AG08395 (cell line): ENCODE data around the gene ULK4.

ENCODE experiments used
- DNase-seq: peaks from one replicate; pipeline ENCODE4 v3.0.0; 2012; ENCODE audit warnings: mixed read lengths, low spot score

The ULK4 gene

DNA sequence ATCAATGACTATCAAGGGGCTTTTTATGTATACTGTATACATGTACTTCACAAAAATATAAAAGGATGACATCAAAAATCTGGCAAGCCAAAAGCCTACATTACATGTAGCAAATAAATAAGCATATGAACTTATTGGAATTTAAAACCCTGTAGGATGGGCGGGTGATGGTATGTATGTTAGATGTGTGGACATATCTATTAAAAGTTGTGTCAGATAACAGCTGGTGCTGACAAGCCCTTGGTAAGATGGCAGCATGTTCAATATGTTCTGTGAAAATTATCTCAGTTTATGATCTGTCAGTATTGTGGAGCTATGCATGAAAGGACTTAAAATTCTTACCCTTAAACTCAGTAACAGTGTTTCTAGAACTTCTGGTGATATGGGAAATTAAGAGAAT, 742.5 kb downstream of the ULK4 start:
- DNase-seq = no peak

DNA sequence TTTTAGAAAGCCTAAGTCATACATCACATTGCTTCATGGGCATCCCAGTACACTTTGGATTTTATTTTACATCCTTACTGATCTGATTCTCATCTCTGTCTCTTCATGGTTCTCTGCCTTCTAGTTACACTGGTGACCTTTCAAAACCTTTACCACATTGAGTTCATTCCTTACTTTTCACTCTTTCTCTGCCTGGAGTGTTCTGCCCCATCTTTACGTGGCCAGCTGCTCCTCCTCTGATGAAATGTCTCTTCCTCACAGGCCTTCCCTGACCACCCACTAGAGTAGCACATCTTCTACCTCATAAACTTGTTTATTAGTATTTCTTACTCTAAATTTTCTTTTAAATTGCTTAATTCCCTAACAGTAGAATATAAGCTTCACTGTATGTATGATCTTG, 744.9 kb downstream of the ULK4 start:
- no peak for DNase-seq

DNA sequence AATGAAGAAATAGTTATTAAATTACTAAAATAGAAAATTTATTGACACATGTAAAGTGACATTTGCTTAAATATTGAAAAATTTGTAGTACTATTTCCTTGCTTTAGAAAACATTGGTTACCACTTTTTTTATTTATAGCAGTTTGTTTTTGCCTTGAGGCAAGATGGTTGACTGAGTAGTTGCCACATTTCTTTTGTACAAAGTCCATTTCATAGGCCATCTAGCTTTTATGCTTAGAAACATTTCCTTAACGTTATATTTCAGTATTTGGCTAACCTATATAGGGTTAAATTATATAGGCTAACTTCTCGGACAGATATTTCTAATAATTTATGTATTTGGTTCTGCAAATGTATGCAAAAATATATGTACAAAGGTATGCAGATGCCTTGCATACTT, 745.5 kb downstream of the ULK4 start:
- no peak for DNase-seq

DNA sequence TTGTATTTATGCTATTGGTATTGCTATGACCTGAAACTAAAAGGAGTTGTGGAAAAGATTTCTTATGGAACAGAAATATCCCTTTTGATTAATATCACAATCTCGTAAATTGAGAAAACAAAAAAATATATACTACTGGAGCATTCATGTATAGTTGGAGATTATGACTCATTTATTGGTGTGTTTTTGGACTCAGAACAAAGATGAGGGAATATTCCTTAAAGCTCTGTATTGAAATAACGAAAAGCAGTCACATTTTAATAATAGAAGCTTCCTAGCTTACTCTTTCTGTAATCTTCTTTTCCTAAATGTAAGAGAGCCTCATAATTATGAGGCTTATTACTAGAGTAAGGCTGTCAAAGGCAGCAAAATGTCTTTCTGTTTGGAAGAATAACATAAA, 748.3 kb downstream of the ULK4 start:
- DNase-seq = no peak

DNA sequence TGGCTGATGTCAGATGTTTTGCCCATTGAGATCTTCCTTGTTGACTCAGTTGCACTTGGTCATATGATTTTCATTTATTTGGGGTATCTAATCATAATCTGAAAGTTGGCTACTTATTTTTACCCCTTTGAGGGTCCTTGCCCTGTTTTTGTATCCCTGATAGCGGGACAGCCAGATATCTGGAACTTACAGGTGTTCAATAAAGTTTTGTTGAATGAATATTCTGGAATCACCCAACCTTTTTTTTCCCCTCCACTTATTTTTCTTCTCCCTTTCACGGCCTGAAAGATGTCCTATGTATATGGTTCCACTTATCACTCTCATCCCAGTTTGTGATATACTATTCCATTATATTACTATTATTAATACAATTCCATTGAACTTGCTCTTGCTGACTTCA, 749.8 kb downstream of the ULK4 start:
- DNase-seq = no peak

DNA sequence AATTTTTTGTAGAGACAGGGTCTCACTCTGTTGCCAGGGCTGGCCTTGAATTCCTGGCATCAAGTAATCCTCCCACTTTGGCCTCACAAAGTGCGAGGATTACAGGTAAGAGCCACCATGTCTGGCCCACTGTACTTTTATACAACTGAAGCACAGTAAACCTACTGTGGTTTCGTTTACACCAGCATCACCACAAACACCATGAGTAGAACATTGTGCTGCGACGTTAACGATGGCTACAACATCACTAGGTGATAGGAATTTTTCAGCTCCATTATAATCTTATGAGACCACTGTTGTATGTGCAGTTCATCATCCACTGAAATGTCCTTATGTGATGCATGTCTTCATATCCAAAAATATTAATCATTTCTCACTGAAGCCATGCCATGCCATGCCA, 750.9 kb downstream of the ULK4 start:
- DNase-seq = no peak

DNA sequence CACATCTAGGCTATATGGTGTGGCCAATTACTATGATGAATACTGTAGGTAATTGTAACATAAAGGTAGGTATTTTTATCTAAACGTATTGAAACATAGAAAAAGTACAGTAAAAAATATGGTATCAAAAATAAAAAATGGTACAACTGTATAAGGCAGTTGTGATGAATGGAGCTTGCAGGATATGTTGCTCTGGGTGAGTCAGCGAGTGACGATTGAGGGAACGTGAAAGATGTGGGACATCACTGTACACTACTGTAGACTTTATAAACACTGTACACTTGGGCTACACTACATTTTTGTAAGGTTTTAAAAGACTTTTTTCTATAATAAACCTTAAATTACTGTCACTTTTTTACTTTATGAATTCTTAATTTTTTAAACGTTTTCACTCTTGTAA, 752.3 kb downstream of the ULK4 start:
- no peak for DNase-seq

DNA sequence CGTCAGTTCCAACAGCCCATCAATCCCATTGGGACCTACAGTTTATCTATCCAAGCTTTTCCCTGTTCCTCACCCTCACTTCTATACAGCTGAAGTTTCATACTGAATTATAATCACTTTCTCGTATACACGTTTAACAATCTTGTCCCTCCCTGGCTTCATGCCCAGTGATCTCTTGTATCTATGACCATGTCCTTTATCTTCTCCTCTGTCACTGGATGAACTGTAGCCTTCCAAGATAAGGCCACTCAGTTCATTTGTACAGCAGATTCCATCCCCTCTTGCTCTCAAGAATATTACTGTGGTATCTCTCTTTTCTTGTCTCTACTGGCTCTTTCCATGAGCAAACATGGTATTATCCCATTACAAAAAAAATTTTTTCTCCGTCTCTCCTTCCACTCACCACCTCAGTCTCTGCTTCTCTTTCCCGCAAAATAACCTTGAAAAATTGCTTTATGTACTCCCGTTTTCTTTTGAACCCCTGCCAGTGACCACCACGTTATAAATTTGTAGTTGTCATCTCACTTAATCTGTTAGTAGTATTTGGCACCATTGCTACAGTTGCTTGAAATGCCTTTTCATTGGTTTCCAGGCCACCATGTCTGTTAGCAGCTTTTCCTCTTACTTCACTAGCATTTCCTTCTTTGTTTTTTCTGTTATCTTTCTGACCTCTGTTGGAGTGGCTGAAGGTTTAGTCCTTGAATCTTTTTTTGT, 753.2 kb downstream of the ULK4 start:
- DNase-seq = no peak

DNA sequence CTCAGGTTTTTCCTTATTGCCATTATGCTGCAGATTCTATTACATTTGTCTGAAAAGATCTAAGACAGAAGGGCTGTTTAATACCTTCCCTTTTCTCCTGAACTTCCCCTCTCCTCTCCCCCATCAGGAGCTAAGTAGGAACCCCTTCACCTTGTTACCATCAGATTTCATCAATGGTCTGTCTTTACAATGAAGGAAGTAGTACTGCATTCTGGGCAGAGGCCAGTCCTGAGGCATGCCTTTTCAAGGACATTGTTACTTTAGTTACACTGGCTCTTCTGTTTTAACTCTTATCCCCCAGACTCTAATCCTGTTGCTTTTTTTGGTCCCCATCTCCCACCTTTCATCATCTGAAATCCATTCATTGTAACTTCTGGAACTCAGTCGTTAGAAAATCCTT, 754.5 kb downstream of the ULK4 start:
- DNase-seq = no peak

DNA sequence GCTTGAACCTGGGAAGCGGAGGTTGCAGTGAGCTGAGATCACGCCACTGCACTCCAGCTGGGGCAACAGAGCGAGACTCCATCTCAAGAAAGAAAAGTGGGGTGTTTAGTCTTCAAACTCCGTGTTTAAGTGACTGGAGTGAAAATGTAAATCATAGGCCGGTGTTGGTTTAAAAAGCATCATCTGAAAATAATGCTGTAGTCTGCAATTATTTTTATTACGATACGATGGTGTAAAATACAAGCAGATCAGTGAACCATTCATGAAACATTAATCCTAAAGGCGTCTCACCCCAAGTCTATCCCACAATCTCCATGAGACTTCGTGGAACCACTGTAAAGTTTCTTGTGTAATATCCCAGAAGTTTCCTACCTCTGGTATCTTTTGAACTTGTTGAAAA, 756.3 kb downstream of the ULK4 start:
- no peak for DNase-seq

DNA sequence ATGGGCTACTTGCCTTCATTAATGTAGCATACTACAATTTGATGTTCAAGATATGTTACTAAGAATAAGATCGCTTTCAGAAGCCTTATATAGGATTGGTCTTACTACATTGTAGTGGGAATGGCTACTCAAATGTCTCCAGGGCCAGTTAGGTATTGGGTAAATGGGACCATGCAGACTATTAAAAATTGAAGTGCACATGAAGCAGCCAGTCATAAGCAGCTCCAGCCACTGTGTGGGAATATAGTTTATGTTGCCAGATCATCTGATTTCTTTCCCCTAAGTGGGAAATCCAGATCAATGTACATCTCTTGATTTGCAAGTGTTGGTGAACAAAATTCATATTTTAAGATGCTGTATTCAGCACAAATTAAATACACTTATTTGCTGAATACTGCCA, 757.5 kb downstream of the ULK4 start:
- no peak for DNase-seq

DNA sequence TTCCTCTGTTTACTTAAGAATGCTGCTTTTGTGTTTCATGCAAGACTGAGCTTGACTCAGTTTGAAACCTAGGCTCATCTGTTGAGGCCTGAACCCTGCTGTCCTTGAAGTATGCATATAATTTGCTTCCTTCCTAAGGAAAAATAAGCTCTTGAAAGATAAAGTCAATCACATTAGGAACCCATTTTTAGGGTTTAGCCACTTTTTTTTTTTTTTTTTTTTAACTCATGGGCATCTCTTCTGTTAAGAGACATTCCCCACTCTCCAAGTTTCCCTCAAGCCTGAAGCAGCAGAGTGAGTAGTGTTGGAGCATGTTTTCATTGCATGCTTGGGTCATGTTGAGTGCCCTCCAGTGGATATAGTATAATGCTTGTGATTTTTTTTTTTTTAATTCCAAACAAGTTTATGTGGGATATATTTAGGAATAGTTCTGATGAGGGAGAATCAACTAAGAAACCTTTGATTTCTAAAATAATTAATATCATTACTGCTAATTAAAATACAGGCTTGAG, 759.0 kb downstream of the ULK4 start:
- peak; percentile 60 for DNase-seq

DNA sequence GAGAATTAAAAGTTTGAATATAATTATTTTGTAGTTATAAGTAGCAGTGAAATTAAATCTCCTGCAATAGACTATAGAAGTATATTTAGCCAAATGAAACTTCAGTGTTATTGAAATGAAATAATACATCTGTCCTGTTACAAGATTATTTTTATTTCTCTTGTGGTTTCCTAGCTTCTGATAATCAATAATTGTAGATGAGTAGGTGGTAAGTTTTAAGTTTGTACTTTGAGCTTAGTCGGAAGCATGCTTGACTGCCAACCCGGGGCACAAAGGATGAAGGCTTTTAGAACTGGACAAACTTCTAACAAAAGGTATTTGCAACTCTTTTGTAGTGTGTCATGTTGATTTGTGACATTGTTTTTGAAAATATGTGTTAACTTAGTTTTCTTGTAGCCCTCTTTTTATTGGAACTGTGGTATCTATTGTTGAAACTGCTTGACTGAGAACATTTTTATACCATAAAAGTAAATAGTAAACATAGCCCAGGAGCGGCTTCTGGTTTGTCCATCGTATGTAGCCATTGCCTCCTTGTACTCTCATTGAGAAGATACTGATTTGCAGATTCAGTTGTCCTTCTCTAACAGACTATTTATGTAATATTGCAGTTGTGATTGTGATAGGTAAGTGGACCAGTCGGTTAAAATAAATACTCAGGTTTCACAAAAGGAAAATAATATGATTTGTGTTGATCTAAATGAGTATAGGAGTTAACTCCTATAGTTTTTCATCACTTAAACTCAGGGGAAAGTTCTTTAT, 759.6 kb downstream of the ULK4 start:
- DNase-seq = no peak

DNA sequence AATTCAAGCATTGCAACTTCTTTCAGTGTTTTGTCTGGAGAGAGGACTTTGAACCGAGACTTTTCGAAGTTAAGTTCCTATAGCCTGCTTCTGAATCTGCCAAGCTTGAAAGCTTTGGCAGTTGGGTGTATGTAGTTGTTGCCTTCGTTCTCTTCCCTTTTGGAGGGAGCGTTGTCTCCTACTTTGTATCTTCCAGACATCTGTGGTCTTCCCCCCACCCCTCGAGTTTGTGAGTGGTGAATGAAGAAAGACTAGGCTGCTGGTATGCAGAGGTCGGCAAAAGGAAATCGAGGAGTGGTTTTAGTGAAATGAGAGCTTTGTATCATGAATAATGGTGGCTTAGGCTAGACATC, 761.3 kb downstream of the ULK4 start:
- peak; percentile 29 for DNase-seq

DNA sequence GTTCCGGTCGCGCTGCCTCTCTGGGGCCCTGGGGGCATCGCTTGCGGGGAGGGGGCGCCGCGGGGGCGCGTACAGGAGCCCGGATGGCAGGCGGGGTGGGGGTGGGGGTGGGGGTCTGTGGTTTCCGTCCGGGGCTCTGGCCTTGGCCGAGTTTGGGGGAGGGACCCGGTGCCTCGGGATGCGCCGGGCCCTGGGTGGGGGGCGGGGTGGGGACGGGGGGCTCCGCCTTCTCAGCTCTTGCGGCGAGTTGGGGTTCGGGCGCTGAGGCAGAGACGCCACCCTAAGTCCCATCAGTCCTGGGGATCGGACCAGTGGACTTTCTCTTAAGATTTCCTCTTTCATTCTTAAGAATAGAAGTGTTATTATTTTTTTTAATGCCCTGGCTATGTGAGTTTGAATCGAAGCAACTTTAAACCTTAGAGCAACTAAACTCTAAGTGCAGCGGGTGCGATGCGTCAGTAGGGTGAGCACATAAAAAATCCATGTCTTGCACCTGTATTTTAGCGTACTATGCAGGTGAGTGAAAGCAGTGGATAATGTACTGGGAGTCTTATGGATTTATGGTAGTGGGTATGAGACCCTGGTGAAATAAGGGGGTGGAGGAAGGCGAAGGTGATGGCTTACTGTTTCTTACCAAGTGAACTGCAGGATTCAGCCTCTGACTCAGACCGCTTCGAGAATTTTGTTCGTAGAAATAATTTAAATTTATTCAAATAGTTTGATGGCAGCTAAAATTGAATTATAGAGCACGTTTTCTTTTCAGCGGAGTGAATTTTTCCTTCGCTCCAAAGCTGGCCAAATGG, 761.8 kb downstream of the ULK4 start:
- peak; percentile 38 for DNase-seq

DNA sequence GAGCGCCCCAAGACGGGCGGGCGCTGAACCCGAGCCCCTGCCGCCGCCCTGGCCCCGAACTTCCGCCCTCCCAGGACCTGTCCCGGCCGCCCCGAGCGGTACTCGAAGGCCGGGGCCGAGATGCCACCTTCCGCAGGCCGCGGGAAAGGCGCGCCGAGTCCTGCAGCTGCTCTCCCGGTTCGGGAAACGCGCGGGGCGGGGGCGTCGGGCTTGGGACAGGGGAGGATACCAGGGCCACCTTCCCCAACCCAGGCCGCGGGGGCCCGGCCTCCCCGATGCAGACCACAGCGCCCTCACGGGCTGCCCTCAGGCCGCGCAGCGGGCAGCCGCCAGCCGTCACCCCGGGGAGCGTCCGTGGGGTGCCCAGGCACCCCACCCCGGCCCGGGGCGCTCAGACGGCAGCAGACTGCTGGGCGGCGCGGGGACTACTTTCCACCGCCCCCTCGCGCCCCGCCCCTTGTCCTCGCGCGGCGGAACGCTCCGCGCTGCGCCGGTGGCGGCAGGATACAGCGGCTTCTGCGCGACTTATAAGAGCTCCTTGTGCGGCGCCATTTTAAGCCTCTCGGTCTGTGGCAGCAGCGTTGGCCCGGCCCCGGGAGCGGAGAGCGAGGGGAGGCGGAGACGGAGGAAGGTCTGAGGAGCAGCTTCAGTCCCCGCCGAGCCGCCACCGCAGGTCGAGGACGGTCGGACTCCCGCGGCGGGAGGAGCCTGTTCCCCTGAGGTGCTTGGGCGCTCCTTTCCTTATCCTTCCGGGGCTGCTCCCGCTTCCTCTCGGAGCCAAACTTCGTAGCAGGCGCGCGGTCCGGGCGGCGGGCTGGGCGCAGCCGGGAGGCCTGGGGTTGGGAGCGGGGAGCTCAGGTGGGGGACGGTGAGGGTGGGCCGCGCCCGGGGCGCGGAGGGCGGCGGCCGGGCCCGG, 762.7 kb downstream of the ULK4 start, which contains the start of gene CTNNB1:
Gene CTNNB1 (plus strand): TSS at position 556 of the 916 bp plus-strand sequence. CDS start 24,564 bp downstream, outside the sequence.
- DNase-seq = peak; percentile 78

DNA sequence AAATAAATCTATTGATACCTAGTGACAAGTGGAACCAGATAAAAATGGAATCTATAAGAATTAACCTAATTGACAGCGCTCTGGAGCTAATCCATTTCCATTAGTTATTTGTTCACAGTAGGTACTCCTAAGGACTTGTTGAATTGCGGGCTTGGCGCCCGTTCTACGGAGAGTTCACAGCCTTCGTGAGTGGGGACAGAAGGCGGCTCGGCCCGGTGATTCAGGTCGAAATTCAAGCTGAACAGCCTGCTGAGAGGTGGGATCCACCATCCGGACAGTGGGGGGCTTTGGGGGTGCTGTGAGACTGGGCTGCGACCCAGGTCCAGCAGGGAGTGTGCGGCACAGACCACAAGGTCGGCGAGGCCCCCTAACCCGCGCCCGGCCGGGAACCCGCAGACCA, 763.4 kb downstream of the ULK4 start:
- DNase-seq = no peak

DNA sequence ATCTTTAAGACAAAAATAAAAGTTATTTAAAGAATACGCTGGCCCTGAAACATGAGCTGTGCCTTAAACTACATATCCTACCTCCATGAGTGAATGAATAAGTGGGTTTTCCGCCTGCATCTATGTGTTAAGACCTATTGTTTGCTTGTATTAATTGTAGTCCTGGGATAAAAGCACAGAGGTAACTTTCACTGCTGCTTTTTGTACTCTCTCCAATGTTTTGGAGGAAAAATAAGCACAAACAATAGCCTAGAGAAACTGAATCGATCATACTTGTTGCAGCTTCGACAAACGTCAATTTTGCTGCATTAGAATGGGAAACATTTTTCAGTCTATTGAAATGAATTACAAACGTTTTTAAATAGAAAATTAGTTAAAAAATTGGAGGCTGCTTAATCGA, 763.9 kb downstream of the ULK4 start:
- no peak for DNase-seq
